Right ventricle myocardium superior (tissue), 1 donor: ENCODE data around the gene UGT1A10. TPM values are rescaled to one million over a fixed set of nuclear protein-coding genes. Genes with fewer than 3 reads are reported as not detected.
"Not testable (repeated sequence)": the region's sequence is repeated elsewhere in the genome, so short reads cannot be mapped to it uniquely, and the experiment has no call there.

Experiments
- ATAC-seq: fragments of 200-7000 bp; cut with Tn5 transposase; one replicate; pipeline ENCODE4 v1.9.1; 2020; ENCODE audit warnings: mild to moderate bottlenecking; ENCODE audit not compliant: poor library complexity
- DNase-seq: peaks from one replicate; pipeline ENCODE4 v3.0.0-alpha.2; 2020
- intact Hi-C: fragments of 100-400 bp; cut with DNase I; formaldehyde crosslinking; loops from one replicate; pipeline ENCODE4 v1.11.2; 2022
- total RNA-seq: library from RNA; stranded (reverse); fragmentation: NEBNext Ultra II Directional; extraction: Animal tissue kit (Norgen Biotek cat#: 25700); gene quantifications from one replicate; pipeline ENCODE4 v1.2.1, GENCODE V29; 2021
- donor health status: DM: no; HTN: yes; CAD: no; lungs with severe emphysema.

UGT1A10 gene
- total RNA-seq, 1 donor from 2014 or later, result not detected

DNA sequence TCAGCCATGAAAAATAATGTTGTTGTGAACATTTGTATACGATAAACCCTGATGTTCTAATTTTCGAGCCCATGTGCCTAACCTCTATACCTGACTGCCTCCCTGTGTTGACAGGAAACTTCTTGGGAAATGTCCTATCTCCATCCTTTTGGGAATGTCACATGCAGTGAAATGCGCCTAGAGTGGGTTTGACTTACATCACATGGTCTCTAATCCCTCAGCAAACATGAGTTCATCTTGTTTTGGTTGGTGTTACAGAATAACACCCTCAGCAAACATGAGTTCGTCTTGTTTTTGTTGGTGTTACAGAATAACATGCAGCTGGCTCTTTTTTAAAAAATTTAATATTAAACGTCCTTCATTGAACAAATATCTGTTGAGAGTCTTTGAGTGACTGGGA, 52.1 kb downstream of the UGT1A10 start:
- no peak for ATAC-seq
- no peak for DNase-seq
- intact Hi-C loops, result no loop called here

DNA sequence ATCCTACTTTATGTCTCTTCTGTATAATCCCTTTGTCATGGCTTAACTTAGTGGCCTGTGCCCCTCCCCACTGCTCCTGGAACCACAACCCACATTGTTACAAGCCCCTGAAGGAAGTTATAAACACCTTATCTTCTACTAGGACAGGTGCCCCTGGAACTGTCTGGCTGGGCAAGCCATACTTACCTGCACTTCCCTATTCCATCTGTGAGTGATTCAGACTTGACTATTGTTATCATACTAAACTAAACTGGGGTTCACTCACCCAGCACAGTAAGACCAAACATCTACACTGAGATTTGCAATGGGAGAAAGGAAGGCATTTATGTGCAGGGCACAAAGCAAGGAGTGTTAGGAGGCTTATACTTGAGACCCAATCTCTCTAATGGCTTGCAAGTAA, 52.8 kb downstream of the UGT1A10 start:
- ATAC-seq, result no peak
- DNase-seq, result no peak
- intact Hi-C loops, result no loop called here

DNA sequence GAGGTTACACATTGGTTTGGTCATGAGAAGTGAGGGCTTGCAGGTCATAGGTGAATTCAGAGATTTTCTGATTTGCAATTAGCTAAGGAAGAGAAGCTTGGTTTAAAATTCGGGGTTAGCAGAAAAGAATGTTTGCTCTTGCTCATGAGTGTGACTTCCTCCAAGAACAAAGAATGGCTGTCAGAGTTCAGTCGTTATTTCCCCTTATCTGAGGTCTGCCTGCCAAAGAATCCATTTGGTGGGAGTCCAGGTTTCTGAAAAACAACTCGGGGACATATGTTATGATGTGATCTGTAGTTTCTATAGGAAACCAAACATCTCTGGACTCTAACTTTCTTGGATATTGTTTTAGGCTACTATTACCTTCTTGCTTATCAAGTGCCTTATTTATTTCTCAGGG, 53.3 kb downstream of the UGT1A10 start:
- intact Hi-C loops, result no loop called here
- ATAC-seq, result no peak

DNA sequence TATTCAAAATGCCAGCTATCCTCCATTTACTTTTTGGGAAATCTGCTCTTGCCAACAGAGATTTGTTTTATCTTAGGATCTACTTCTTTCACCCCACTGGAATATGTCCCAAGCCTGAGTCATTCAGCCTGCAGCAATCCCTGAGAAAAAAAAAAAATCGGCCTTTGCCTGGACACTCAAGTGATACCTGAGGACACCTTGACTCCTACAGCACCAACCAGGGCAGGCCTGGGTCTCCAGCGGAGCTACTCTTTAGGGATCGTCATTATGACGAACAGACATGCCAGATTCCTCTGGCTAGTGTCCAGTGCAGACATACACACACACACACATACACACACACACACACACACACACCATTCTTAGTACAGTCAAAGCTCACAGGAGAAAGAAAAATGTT, 54.2 kb downstream of the UGT1A10 start:
- no peak for ATAC-seq
- intact Hi-C loops, result no loop called here

More for the DNA sequence above, 53.3 kb downstream of the UGT1A10 start:
- no peak for DNase-seq

DNA sequence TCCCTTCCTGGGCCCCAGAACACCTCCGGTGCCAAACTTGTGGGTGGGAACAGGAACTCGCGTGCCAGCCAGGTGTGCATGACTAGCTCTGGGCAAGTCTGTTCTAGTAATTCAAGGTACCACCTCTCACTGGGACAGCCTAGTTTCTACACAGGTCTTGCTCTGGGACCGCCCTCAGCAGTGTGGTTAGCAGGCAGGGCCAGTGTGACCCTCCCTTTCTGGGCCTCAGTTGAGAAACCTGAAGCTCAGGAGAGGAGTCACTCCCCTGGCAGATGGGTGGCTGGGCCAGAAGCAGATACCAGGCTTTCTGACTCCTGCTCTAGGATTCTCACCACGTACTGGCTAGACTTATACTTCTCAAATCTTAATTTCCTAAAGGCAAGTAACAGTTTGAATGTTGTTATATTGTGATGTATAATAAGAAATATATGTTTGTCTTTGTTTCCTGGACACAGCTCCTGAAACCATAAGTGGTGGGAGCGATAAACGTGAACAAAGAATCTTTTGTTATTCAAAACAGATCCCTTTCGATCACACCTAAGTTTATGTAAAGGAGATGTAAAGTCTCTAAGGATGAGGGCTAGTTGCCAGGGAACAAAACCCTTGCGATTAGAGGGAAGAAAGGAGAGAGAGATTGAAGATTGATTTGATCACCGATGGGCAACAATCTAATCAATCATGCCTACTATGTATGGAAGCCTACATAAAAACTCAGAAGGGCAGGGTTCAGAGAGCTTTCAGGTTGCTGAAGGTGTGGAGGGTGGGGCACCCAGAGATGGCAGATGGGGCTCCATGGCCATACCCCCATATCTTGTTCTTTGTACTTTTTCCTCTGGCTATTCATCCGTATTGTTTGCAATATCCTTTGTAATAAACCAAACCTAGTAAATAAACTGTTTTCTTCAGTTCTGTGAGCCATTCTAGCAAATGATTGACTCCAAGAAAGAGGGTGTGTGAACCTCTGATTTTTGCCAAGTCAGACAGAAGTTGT, 55.5 kb downstream of the UGT1A10 start:
- no peak for ATAC-seq
- no peak for DNase-seq
- intact Hi-C loops, result no loop called here

More for the DNA sequence above, 54.2 kb downstream of the UGT1A10 start:
- DNase-seq, result no peak

DNA sequence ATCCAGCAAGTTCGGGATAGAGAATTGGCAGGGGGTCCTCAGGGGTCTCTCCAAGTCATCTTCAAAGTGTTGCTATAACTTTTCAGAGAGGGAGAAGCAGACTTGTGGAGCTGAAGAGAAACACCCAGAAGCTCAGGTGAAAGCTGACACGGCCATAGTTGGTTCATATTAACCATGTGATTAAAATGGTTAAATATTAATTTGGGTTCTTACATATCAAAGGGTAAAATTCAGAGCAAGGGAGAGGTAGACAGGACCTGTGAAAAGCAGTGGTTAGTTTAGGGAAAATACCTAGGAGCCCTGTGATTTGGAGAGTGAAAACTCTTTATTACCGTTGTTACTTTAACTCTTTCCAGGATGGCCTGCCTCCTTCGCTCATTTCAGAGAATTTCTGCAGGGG, 56.4 kb downstream of the UGT1A10 start, which contains the start of gene UGT1A6:
UGT1A6 (plus strand) TSS at position 243 of the 400 bp plus-strand sequence; CDS start at position 358, 115 bp downstream.
- ATAC-seq (no peak), DNase-seq (no peak)
- intact Hi-C loops, result no loop called here

DNA sequence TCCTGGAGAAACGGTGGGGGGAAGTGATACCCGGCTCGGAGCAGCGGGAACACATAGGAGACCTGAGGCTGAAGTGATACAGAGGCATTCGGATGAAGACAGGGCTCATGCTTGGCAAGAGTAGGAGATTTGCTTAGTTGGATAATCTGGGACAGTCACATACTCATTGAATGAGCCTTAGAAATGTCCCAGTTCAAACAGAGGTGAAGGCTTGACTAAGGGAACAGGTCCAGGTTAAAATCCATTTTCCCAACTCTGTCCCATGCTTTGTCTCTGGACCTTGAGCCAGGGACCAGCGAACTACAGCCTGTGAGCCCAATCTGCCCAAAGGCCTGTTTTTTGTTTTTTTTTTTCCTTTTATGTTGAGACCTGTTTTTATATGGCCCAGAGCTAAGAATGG, 57.7 kb downstream of the UGT1A10 start:
- intact Hi-C loops, result no loop called here
- DNase-seq (no peak), ATAC-seq (no peak)

DNA sequence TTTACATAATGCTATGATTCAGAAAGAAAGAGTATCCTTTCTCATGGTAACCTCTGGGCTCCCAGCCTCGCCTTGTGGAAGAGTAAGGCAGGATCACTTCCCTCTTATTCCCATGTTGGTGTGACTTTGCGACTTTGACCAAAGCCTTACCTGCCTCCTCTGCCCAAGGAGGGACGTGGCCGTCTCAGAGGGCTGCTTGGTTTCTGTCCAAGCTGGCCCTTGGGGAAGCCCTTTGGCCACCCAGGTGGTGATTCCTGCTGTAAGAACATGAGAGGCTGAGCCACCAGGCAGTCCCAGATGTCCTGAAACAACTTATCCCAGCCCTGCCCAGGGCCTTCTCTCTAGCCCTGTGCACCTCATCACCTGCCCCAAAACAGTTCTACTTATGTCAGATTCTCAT, 62.5 kb downstream of the UGT1A10 start:
- no peak for ATAC-seq
- DNase-seq, result no peak
- intact Hi-C loops, result no loop called here

DNA sequence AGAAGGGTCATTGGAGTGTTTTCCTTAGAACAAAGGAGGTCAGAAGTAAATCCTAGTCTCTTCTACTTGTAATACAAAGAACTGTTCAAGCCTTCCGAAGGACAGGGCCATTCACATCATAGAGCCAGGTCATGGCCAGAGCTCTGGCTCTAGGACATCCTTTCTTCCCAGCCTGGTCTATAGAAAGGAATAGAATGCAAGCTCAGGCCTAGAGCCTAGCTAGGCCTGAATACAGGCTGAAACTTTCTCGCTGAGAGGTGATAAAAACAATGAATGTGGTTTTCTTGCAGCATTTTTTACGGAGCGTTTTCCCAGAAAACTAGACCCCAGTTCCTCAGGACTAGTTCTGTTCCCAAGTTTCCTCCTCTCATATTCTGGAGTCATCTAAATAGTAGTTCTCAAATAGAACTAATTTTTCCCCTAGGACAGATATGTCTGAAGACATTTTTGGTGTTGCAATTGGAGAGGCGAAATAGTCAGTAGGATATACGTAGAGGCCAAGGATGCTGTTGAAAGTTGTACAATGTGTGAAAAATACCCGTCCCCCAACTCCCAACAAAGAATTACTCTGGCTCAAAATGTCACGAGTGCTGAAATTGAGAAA, 63.3 kb downstream of the UGT1A10 start:
- no peak for ATAC-seq
- intact Hi-C loops, result no loop called here
- DNase-seq, result no peak

DNA sequence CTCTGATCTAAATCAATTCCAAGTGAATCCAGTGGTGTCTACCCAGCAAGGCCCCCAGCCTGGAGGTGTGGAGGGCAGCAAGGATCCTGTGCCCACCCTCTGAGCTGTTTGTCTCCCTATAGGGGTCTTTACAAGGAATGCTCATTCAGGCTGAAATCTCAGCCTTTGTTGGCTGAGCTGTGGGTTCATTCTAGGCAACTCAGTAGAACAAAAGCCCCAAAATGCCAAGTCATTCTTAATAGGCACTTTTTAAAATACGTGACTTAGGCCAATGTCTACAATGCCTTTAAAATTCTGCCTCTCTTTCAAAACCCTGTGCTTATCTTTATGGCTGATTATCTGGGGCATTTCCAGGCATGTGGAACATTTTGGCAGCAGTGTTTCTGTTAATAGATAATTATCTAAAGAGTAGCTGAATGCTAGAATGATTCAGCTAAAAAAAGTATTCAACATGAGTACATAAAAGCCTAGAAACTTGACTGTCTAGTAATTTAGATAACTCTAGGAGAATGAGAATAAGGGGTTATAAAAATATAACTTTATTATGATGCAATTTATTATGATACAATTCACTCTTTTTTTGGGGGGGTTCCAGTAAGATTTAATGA, 63.9 kb downstream of the UGT1A10 start:
- DNase-seq, result no peak
- intact Hi-C loops, result no loop called here
- no peak for ATAC-seq

DNA sequence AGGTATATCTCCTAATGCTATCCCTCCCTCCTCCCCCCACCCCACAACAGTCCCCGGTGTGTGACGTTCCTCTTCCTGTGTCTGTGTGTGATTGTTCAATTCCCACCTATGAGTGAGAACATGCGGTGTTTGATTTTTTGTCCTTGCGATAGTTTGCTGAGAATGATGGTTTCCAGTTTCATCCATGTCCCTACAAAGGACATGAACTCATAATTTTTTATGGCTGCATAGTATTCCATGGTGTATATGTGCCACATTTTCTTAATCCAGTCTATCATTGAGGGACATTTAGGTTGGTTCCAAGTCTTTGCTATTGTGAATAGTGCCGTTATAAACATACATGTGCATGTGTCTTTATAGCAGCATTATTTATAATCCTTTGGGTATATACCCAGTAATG, 64.6 kb downstream of the UGT1A10 start:
- ATAC-seq, DNase-seq, intact Hi-C loops: not testable (repeated sequence)

DNA sequence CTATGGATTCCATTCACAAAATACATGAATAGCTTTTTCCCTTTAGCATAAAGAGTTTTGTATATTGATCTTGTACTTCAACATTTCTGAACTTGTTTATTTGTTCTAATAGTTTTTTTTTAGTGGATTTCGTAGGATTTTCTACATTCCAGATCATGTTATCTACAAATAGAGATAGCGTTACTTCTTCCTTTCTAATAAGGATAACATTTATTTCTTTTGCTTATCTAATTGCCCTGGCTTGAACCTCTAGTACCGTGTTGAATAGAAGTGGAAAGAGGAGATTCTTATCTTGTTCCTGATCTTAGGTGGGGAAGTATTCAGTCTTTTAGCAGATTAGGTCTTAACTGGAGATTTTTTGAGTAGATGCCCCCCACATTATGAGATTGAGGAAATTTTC, 66.0 kb downstream of the UGT1A10 start:
- ATAC-seq (no peak), DNase-seq (no peak)
- intact Hi-C loops, result no loop called here

DNA sequence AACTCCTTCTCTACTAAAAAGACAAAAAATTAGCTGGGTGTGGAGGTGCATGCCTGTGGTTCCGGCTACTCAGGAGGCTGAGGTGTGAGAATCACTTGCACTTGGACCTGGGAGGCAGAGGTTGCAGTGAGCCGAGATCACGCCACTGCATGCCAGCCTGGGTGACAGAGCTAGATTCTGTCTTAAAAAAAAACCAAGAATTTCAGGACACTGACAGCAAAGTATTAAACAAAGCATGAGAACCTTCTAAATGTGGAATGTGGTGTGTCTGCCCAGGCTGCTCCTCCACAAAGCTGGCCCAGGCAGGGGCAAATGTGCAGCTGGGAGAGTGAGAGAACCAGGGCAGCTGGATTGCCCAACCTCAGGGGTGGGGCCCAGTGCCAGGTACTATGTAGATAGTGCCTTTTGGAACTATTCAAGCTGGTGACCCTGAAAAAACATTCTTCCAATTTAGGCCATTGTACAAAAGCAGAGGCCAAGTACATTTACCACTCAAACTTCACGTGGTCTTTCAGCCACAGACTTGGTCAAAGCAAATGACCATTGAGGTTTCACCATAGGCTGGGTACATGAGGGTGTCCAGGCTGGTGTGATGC, 69.8 kb downstream of the UGT1A10 start:
- DNase-seq (no peak), ATAC-seq (no peak)
- intact Hi-C loops, result no loop called here

DNA sequence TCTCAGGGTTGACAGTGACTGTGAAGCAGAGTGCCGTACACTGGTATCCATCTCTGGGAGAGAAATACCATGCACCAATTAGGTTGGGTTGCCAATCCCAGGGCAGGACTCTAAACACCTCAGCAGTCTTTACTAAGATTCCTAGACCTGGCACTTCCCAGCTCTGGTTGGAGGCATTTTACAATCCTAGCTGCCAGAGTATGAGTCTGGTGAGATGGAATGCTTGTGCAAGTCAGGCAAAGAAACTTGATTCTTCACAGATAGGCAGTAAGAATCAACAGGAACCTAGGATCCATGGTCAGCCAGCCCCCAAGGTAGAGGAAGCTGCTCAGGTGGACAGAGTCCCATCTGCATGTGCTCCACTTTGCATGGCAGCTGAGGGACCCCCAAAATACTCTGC, 70.5 kb downstream of the UGT1A10 start:
- intact Hi-C loops, result no loop called here
- ATAC-seq, result no peak
- no peak for DNase-seq

DNA sequence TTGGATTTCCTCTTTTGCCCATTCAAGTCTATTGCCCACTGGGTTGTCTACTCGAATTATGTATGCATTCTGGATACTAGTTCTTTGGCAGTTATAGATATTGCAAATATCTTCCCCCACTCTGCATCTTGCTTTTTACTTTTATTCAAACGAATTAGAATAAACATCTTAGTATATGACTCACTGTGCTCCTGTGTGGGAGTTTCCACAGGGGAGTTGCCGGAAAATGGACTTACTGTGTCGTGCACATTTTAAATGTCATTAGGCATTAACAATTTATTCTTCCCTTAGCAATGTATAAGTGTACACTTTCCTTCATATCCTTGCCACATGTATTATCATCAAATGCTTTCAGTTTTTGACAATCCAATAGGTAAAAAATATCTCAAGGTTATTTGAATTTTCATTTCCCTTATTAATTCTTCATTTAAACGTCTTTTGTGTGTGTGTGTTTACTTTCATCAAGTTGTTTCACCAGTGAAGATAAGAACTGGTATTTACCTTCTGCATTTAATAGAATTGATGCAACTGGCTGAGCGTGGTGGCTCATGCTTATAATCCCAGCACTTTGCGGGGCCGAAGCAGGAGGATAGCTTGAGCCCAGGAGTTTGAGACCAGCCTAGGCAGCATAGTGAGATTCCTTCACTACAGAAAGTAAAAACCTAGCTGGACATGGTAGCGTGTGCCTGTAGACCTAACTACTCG, 71.8 kb downstream of the UGT1A10 start:
- no peak for DNase-seq
- intact Hi-C loops, result no loop called here
- no peak for ATAC-seq

DNA sequence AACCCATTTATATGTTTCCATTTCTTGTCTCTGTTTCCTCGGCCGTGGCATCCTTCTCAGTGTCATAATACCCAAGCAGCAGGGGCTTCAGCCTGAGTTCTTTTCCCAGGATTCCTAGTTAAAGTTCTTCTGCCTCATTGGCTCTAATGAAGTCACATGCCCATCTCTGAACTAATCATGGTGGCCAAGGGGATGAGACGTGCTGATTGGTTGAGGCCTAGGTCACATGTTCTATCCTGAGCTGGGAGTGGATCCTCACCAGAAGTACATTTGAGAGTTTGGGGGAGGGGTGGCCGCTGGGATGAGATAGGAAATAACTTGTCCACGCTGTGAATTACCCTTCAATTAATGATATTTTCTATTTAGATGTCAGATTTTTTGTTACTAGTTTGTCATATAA, 72.7 kb downstream of the UGT1A10 start:
- DNase-seq (no peak), ATAC-seq (no peak)
- intact Hi-C loops, result no loop called here

DNA sequence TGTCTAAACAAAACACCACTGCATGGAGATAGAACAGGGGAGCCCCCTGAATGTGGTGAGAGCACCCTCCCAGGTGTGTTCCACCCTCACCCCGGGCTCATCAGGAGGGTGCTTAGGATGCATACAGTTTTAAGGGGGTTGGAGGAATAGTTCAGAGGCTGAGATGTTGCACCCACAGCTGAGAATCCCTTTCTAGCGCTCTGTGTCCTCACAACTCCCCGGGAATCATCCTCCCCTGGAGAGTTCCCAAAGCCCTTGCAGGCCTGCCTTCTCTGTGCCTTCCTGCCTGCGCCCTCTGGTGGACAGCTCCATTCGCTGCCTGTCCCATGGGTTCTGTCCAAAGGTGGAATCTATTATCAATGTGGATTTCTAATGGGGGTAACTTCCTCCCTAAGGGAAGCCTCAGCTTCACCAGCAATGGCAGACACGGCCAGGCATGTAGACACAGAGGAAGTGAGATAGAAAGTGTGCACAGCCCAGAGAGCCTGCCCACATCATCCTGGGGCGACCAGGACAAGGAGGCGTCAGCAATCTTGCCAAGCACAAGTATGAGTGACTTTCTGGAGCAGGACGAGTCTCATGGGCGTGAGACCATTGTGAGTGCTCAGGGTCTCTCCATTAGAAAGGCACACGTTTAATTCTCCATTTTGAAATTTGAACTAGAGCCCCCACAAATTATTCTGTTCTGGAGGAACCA, 75.2 kb downstream of the UGT1A10 start:
- ATAC-seq, result peak; percentile 79
- intact Hi-C loops, result no loop called here
- DNase-seq, result peak; percentile 77

DNA sequence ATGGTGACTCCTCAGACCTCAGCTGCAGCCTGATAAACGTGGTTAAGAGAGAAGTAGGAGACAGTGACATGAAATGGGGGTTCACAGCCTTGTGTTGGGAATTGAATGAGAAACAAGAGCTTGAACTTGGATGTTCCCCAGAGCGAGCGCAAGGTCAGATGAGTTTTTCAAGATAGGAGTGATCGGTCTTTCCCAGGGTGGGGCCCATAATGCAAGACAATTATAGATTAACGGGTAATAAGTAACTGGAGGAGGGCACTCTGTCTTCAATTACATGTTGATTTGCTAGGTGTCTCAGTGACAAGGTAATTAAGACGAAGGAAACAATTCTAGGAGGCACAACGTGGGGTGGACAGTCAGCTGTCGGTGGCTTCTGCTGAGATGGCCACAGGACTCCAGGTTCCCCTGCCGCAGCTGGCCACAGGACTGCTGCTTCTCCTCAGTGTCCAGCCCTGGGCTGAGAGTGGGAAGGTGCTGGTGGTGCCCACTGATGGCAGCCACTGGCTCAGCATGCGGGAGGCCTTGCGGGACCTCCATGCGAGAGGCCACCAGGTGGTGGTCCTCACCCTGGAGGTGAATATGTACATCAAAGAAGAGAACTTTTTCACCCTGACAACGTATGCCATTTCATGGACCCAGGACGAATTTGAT, 76.5 kb downstream of the UGT1A10 start, which contains the start of gene UGT1A5:
UGT1A5 (plus strand) TSS at position 297 of the 651 bp plus-strand sequence; CDS start at position 382, 85 bp downstream.
- ATAC-seq, result no peak
- DNase-seq, result no peak
- intact Hi-C loops, result no loop called here
